ENCODE results near the gene BROX.
"Not testable (repeated sequence)": the region's sequence is repeated elsewhere in the genome, so short reads cannot be mapped to it uniquely, and the experiment has no call there.

GRCh38 chr1:222741630-222742457 lies 29.5 kb downstream of the BROX start:
- not testable (repeated sequence) for TF ChIP-seq EZH2phosphoT487 (conservative IDR thresholded peaks at IDR 0.05; ENCODE audit: low read length); CTCF (IDR thresholded peaks at IDR 0.05; ENCODE audit: insufficient read depth, low read length, poor library complexity, severe bottlenecking)
